Measurements from ENCODE around the gene DLEC1.

Gene DLEC1

GRCh38 chr3:38167591-38167990 lies 128.6 kb downstream of the DLEC1 start:
- Histone ChIP-seq H3K27ac (ENCODE audit: low read depth, low read length) (no peak overlapping the region), H3K27me3 (ENCODE audit: control insufficient read depth in 1 of 2, insufficient read depth in 2 of 2, low read length in 2 of 2) (no peaks in the 10 kb centered on the region), H3K36me3 (ENCODE audit: insufficient read depth, low read length) (no peaks in the 10 kb centered on the region), H3K4me1 (ENCODE audit: insufficient read depth, low read length) (peaks cover 10% of the 10 kb centered on the region), H3K9ac (ENCODE audit: low read length) (no peak overlapping the region), H3K4me3 (ENCODE audit: low read depth in 1 of 2, low read length in 2 of 2) (no peak overlapping the region), H3K9me3 (ENCODE audit: low read length) (no peaks in the 10 kb centered on the region)

- Histone ChIP-seq H3K27me3 (ENCODE audit: control insufficient read depth in 1 of 2, insufficient read depth in 2 of 2, low read length in 2 of 2) (no peaks in the 10 kb centered on the region), H3K4me3 (ENCODE audit: low read depth in 1 of 2, low read length in 2 of 2) (no peak overlapping the region), H3K9ac (ENCODE audit: low read length) (no peak overlapping the region), H3K36me3 (ENCODE audit: insufficient read depth, low read length) (no peaks in the 10 kb centered on the region), H3K9me3 (ENCODE audit: low read length) (no peaks in the 10 kb centered on the region), H3K4me1 (ENCODE audit: insufficient read depth, low read length) (peaks cover 10% of the 10 kb centered on the region), H3K27ac (ENCODE audit: low read depth, low read length) (no peak overlapping the region)
Observed at GRCh38 chr3:38168151-38169026, 129.4 kb downstream of the DLEC1 start.

- H3K4me1 ChIP-seq (ENCODE audit: insufficient read depth, low read length): peaks cover 10% of the 10 kb centered on the region
- H3K4me3 ChIP-seq (ENCODE audit: low read depth in 1 of 2, low read length in 2 of 2): no peak overlapping the region
- no peaks in the 10 kb centered on the region for H3K36me3 ChIP-seq (ENCODE audit: insufficient read depth, low read length)
- no peaks in the 10 kb centered on the region for H3K9me3 ChIP-seq (ENCODE audit: low read length)
- H3K27ac ChIP-seq (ENCODE audit: low read depth, low read length): no peak overlapping the region
- no peaks in the 10 kb centered on the region for H3K27me3 ChIP-seq (ENCODE audit: control insufficient read depth in 1 of 2, insufficient read depth in 2 of 2, low read length in 2 of 2)
- no peak overlapping the region for H3K9ac ChIP-seq (ENCODE audit: low read length)
Observed at GRCh38 chr3:38169027-38169317, 130.0 kb downstream of the DLEC1 start.

- H3K4me1 ChIP-seq (ENCODE audit: insufficient read depth, low read length): peaks cover 16% of the 10 kb centered on the region
- no peak overlapping the region for H3K9ac ChIP-seq (ENCODE audit: low read length)
- no peak overlapping the region for H3K4me3 ChIP-seq (ENCODE audit: low read depth in 1 of 2, low read length in 2 of 2)
Observed at GRCh38 chr3:38170722-38171121, 131.7 kb downstream of the DLEC1 start.

GRCh38 chr3:38171622-38172021 lies 132.6 kb downstream of the DLEC1 start:
- no peaks in the 10 kb centered on the region for H3K36me3 ChIP-seq (ENCODE audit: insufficient read depth, low read length)
- no peak overlapping the region for H3K27ac ChIP-seq (ENCODE audit: low read depth, low read length)
- peaks cover 16% of the 10 kb centered on the region for H3K4me1 ChIP-seq (ENCODE audit: insufficient read depth, low read length)
- no peaks in the 10 kb centered on the region for H3K27me3 ChIP-seq (ENCODE audit: control insufficient read depth in 1 of 2, insufficient read depth in 2 of 2, low read length in 2 of 2)
- no peaks in the 10 kb centered on the region for H3K9me3 ChIP-seq (ENCODE audit: low read length)
- H3K4me3 ChIP-seq (ENCODE audit: low read depth in 1 of 2, low read length in 2 of 2): no peak overlapping the region
- H3K9ac ChIP-seq (ENCODE audit: low read length): no peak overlapping the region

More at GRCh38 chr3:38170722-38171121, 131.7 kb downstream of the DLEC1 start:
- Histone ChIP-seq H3K27me3 (ENCODE audit: control insufficient read depth in 1 of 2, insufficient read depth in 2 of 2, low read length in 2 of 2) (no peaks in the 10 kb centered on the region), H3K9me3 (ENCODE audit: low read length) (no peaks in the 10 kb centered on the region), H3K36me3 (ENCODE audit: insufficient read depth, low read length) (no peaks in the 10 kb centered on the region), H3K27ac (ENCODE audit: low read depth, low read length) (no peak overlapping the region)
